HG02763 (cell line): ENCODE results near the gene BAZ2B.

ENCODE experiments used
- ATAC-seq: cut with Tn5 transposase; IDR thresholded peaks from one replicate; pipeline ENCODE4 v1.9.1; 2021; ENCODE audit warnings: mild to moderate bottlenecking, moderate library complexity; ENCODE audit not compliant: unreplicated experiment

BAZ2B gene

DNA sequence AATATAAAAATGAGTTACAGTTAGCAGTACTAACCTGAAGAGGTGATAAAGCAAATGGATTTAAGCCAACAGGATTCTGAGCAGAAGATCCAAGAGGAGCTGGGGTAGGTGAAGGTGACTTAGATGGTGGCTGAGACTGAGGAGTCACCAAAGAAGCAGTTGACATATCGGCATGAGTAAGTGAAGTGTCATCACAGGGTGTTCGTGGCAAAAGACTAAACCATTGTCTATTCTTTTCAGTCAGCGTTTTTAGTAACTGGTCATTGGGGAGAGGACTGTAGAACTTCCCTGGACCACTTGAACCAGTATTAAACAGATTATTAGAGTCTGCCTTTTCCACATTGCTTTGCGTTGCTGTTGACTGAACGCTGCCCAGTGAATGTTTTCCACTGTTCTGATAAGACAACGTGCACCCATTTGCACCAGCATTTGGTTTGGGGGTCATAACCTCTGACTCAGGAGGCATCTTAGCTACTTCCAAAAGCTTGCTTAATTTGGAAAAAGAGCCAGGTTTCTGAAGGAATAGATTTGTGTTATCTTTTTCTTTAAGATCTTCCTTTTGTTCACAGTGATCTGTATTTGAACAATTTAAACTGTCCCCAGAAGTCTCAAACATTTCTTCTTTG is 266.6 kb downstream of the BAZ2B start:
- no peak for ATAC-seq

DNA sequence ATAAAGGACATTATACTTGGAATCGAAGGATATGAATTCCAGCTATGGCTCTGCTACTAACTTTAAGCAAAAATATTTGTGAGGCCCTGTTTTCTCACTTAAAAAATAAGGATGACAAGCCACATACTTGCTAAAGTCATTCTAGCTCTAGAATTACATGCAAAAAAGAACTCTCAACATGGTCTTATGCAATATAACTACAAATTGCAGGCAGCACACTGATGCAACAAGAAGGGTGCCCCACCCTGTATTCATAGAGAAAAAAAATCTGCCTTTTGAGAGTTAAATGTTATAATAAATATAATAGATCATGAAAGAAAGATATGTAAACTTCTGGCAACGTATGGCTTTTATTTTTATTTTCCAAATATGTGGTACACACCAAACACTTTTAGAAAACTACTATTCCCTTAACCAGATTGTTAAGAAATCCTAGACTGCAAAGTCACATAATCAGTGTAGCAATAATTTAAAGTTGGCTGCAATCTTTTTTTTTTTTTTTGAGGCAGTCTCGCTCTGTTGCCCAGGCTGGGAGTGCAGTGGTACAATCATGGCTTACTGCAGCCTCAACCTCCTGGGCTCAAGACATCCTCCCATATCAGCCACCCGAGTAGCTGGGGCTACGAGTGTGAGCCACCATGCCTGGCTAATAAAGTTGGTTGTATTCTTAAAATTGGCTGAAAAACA is 289.6 kb downstream of the BAZ2B start:
- no peak for ATAC-seq

GRCh38 chr2:159322419-159322818 is 293.9 kb downstream of the BAZ2B start:
- ATAC-seq, result no peak

GRCh38 chr2:159317392-159318088 is 298.8 kb downstream of the BAZ2B start:
- ATAC-seq, result peak; percentile 47

- no peak for ATAC-seq
Measured at GRCh38 chr2:159307942-159308341, 308.4 kb downstream of the BAZ2B start.

- no peak for ATAC-seq
Measured at GRCh38 chr2:159300586-159300985, 315.8 kb downstream of the BAZ2B start.

DNA sequence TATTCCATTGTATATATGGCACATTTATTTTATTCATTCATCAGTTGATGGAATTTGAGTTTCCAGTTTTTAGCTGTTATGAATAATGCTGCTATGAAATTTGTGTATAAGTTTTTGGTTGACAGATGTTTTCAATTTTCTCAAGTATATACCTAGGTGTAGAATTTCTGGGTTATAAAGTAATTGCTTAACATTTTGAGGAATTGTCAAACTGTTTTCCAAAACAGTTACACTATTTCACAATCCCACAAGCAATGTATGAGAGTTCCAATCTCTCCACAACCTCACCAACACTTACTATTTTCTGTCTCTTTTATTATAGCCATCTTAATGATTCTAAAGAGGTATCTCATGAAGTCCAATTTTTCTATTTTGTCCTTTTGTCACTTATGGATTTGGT is 317.4 kb downstream of the BAZ2B start:
- ATAC-seq, result no peak

DNA sequence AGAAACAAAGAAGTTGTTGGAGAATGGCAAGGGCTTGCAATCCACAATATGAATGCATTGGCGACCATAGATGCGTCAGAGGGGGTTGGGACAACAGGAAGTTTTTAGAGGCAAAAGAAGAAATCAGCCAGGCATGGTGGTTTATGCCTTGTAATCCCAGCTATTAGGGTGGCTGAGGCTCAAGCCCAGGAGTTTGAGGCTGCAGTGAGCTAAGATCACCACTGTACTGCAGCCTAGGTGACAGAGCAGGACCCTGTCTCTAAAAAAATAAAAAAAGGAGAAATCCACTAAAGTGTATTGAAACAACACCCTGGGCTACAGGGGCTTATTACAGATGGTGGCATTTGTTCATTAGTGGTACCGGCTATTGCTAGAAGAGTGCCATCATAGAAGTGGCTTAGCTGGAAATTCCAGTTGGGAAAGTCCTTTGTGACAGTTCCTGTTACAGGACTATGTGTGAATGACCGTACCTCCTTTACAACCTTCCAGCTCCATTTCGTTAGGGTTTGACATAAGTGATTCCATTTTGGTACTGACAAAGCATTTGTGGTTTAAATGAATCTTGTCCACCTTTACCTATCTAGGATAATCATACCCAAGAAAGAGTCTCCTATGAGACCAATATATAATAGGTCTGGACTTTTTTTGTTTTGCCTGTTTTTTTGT is 319.2 kb downstream of the BAZ2B start:
- no peak for ATAC-seq

DNA sequence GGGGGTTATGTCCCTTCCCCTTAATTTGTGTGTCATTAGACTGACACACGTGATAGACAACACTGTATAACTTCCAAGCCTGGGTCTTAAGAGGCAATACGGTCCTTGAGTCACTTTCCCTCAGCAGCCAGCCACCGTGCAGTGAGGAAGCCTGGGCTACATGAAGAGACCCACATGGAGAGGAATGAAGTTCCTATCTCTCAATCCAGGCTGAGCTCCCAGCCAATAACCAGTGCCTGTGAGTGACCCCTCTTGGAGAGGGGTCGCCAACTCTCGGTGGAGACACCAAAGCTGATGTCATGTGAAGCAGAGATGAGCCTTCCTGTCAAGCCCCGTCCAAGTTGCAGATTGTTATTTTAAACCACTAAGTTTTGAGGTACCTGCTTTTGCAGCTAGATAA is 324.2 kb downstream of the BAZ2B start:
- ATAC-seq, result no peak

DNA sequence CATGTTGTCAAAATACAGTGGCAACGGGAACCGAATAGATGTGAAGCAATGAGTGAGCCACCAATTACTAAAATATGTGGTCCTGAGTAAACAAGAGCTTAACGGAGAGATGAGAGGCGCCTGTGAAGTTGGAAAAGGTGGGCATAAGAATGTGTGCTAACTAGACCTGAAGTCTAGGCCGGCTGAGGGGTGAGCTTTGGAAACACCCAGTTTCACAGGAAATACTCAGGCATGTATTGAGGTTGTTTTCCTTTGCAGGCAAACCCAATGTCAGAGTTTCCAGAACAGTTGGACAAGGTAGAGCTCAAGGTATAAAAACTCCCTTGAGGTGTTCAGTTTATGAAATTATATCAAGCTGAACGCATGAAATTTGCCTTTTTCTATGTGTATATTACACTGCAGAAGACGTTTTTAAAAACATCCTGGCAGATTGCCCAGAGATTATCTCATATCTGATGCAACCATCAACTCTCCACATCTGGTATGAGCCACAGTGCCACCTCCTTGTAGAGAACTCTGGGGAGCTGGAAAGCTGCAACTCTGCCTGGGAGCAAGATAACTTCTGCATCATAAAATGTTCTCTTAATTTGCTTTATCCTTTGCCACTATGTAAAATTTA is 325.9 kb downstream of the BAZ2B start:
- ATAC-seq, result no peak

DNA sequence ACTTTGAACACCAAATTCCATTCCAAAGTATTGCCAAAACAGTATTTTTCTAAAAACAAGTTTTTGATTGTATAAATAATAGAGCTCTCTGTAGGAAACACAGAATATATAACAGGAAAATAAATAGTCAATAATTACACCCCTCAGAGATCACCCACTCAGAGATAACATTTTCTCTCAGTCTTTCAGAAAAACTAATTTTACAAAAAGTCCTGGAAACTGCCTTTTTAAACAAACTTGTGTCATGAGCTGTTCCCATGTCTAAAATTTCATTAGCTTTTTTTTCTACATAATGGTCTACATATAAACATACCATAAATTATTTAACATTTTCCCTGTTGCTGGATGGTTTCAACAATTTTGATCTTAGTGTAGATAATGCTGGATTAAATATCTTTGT is 328.6 kb downstream of the BAZ2B start:
- ATAC-seq, result no peak

DNA sequence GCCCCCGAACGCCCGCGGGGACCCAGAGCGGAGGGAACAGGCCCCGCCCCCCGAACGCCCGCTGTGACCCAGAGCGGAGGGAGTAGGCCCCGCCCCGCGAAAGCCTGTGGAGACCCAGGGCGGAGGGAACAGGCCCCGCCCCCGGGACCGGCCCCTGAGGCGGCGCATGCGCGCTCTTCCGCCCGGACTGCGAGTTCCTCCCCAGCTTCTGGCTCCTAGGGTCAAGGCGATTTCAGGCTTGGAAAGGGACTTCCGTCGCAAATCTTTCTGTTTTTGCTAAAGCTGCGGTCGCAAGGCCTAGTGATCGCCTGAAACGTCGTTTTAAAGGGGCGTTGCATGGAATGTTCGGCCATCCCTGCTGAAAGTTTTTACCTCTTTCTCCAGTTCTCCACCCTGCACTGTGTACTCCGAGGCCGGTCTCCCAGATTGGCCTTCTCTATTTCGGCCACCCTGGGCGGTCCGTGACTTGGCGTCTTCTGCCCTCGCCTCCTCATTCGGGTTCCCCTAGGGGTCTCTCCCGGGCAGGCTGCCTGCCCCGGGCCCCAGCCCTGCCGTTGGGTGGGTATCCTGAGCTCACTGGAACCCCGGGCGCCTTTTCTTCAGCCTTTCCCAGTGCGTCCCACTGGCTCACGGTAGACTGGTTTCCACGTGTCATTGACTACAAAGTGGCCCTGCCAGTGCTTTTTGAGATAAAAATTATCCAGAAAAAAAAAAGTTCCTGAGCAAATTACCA is 329.5 kb downstream of the BAZ2B start:
- ATAC-seq, result peak; percentile 90

DNA sequence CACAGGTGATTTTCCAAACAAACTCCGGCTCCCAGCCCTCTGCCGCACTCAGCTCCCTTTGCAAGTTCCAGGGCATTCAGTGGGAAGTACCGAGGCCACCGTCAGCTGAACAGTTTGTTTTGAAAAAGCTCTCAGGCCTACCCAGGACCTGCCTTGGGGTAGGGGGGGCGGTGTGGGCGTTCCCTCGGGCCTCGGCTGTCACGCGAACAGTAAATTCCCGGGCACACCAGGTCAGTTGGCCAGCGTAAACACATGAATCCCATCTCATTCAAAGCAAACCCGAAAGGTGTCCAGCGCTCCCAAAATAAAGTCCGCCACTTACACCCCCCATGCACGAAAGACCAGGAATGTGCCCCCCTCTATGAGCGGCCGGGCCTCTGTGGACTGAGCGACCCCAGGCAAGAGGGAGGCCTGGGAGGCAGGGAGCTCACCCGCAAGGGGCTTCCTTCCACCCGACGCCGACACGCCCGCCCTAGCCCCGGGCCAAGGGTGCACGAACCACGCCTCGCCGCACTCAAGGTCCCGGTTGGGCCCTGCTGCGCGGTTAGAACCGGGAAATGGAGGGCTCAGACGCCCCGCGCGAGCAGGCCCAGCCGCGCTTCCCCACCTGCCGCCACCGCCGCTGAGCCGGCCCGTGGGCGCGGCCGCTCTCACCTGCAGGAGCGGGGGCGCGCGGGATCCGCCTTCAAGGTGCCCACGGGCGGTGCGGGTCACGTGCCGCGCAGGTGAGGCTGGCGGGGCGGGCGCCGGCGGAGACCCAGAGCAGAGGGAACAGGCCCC is 330.2 kb downstream of the BAZ2B start, which contains the start of gene WDSUB1:
TSS of gene WDSUB1 (minus strand) at position 775 of the 780 bp plus-strand sequence. CDS start 3,634 bp downstream, outside the sequence.
- no peak for ATAC-seq

DNA sequence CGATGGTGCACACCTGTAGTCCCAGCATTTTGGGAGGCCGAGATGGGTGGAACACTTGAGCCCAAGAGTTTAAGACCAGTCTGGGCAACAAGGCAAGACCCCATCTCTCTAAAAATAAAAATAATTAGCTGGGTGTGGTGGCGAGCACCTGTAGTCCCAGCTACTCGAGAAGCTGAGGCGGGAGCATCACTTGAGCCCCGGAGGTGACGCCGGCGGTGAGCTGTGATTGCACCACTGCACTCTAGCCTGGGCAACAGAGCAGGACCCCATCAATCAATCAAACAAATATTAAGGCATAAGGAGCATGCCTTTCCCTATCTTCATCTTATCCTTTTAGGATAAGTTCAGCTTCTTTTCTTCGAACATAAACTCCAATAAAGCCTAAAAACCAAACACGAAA is 330.9 kb downstream of the BAZ2B start:
- no peak for ATAC-seq

DNA sequence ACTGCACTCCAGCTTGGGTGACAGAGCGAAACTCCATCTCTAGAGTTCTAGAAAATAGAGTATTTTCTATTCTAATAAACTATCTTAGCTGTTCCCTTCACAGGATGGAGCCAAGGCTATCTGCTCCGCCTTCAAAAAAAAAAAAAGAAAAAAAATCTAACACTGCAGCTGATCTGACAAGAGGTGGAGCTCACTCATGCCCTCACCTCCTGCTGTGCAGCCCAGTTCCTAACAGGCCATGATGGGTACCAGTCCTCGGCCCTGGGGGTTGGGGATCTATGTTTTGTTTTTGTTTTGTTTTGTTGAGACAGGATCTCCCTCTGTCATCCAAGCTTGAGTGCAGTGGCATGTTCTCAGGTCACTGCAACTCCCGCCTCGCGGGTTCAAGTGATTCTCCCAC is 332.8 kb downstream of the BAZ2B start:
- no peak for ATAC-seq

DNA sequence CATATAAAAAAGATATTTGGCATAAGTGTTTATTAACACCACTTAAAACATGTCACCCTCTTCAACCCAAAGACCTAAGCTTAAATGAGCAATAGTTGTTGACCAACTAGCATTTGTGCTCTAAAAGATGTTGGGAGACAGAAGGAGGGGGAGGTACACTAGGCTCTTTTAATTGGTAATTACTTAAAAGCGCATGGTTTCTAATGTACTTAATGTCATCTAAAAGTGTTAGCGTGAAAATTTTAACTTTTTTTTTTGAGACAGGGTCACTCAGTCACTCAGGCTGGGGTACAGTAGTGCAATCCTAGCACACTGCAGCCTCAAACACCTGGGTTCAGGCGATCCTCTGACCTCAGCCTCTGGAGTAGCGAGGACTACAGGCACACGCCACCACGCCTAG is 335.3 kb downstream of the BAZ2B start:
- ATAC-seq, result no peak

DNA sequence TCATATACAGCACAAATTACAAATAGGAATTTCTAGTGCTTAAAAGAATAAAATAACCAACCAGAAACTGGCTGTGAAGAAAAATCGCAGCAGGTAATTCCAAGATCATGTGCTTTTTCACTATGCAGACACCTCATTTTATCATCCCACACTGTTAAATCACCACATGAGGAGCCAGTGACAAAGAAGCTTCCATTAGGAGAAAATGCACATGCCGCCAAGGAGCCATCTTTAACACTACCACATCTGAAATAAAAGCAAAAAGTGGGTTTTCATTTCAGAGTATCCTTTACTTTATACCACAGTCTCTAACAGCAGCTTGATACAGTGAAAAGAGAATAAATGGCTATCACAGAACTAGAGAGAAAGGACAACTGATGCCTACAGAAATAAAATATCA is 336.6 kb downstream of the BAZ2B start:
- ATAC-seq, result no peak

DNA sequence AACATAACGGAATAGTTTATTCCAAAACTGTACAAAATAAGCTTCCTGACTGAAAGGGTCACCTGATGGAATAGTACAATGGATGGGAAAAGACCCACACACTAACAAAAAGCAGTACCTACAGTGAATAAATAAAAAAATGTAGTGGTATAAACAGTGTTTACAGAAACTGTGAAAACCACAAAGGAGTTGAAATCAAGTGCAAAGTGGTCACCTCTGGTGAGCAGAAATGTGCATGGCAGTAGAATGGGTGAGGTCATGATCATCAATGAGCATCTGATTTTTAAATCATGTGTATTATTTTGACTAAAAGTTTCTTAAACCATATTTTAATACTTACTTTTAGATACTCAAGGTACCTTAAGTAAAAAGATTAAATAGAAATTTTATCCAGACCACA is 341.2 kb downstream of the BAZ2B start:
- ATAC-seq, result no peak

- ATAC-seq, result no peak
Measured at GRCh38 chr2:159272156-159272555, 344.2 kb downstream of the BAZ2B start.
